Motor neuron (in vitro differentiated cells): ENCODE measurements around the gene MLANA. TPM values are rescaled to one million over a fixed set of nuclear protein-coding genes. Genes with fewer than 3 reads are reported as not detected.

Source experiments
- ATAC-seq, 8 experiments: fragments of 200-7000 bp; cut with Tn5 transposase; replicated peaks in 6 of 8; 2 replicates each; pipeline ENCODE4 v1.8.0; 2021; ENCODE audit warnings: mild to moderate bottlenecking in 8 of 8, moderate library complexity in 8 of 8
- H3K27ac ChIP-seq, 2 donors: fragments of 250-450 bp; sonication (Bioruptor Pico); 2 replicates each; pipeline ENCODE4 v1.9.0; 2021; ENCODE audit warnings: antibody characterized with exemption in 2 of 2, mild to moderate bottlenecking in 2 of 2, moderate library complexity in 1 of 2
- H3K4me1 ChIP-seq, 2 donors: fragments of 250-450 bp; sonication (Bioruptor Pico); replicated peaks in 1 of 2; 2 replicates each; pipeline ENCODE4 v1.6.1; 2021; ENCODE audit warnings: antibody characterized with exemption in 2 of 2, mild to moderate bottlenecking in 2 of 2, moderate library complexity in 1 of 2
- H3K4me3 ChIP-seq, 5 donors: fragments of 250-450 bp; sonication (Bioruptor Pico); 2 replicates each; pipeline ENCODE4 v1.9.0; 2021; ENCODE audit warnings: antibody characterized with exemption in 5 of 5, mild to moderate bottlenecking in 5 of 5, moderate library complexity in 4 of 5
- WGBS, 10 experiments: fragments of 450-650 bp; shearing (Covaris generic); methylation state at CpG; one replicate each; pipeline ENCODE4 v1.0.0; 2022; 5-methylcytosine and 5-hydroxymethylcytosine counted together
- in situ Hi-C, 9 experiments: fragments of 400-800 bp; cut with MboI; loops; one replicate each; pipeline ENCODE4 v1.15.0; 2021; ENCODE audit warnings: low sequenced_read_pairs in 9 of 9, low pct_unique_long_range_greater_than_20kb in 2 of 9; ENCODE audit not compliant: unreplicated experiment in 9 of 9
- total RNA-seq, 8 experiments: library from RNA; unstranded; fragments of 300-600 nt; gene quantifications; 2 replicates each; pipeline versions ENCODE4 v1.2.3 to v1.2.4, GENCODE V29; 2022

MLANA gene
- total RNA-seq, 8 experiments from 2014 or later: 0.23 to 2.8 (median 0.94) TPM

GRCh38 chr9:5918460-5918859, 27.8 kb downstream of the MLANA start:
- ATAC-seq: no peak
- in situ Hi-C loops: no loop called here
- Histone ChIP-seq H3K4me1 (no peaks in the 10 kb centered on the region), H3K4me3 (no peak overlapping the region), H3K27ac (no peak overlapping the region)
- WGBS, 10 experiments: 60 to 100% (median 98%) methylated on average over 1 to 3 of the region's 3 CpGs; no CpG with 5 or more reads in 2 of the 10 experiments

DNA sequence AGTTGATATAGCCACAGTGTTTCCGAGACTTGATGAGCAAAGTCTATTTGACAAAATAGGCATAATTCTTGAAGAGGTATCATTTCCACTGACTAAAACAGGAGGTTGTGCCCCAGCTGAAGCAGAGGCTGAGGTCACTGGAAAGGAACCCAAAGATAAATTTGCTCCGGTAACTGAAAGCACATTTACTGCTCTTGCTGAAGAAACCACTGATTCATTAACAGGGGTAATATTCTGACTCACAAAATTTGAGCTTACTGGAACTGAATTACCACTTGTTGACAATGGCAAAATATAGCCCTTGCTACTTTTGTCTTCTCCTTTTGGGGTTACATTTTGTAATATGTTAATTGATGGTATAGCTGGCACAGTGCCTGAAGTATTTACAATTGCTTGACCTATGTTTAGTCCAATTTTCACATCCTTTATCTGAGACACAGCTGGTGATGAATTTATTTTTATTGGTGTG, 30.2 kb downstream of the MLANA start:
- in situ Hi-C loops: no loop called here
- no peak for ATAC-seq
- H3K4me3 ChIP-seq: no peak overlapping the region
- 62 to 100% (median 93%) methylated on average over 1 to 2 of the region's 2 CpGs; no CpG with 5 or more reads in 1 of the 10 experiments for WGBS, 10 experiments
- no peak overlapping the region for H3K27ac ChIP-seq
- no peaks in the 10 kb centered on the region for H3K4me1 ChIP-seq

DNA sequence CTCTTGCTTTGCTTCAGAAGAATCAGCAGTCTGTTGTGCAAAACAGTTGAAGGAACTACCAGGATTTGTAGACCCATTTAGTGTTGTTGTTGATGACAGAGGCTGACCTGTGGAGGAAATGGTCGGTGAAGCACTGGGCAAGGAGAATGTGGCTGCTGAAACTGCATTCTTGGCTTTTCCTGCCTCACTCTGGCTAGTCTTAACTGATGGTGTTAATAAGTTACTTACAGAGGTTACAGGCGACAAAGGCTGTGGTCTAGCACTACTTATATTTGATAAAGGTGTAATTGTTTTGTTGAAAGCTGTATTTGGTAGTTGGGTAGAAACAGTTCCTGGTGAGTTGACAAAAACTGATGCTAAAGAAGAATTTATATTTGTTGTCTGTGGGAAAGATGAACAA, 31.5 kb downstream of the MLANA start:
- ATAC-seq: no peak
- WGBS, 10 experiments: 70 to 100% (median 100%) methylated on average over 1 to 2 of the region's 2 CpGs; no CpG with 5 or more reads in 2 of the 10 experiments
- H3K4me3 ChIP-seq: no peak overlapping the region
- in situ Hi-C loops: no loop called here
- H3K4me1 ChIP-seq: no peaks in the 10 kb centered on the region
- no peak overlapping the region for H3K27ac ChIP-seq

- no peak for ATAC-seq
- in situ Hi-C loops: no loop called here
- Histone ChIP-seq H3K4me3 (no peak overlapping the region), H3K27ac (no peak overlapping the region), H3K4me1 (no peaks in the 10 kb centered on the region)
- 73 to 100% (median 85%) methylated on average over 1 of the region's 1 CpG for WGBS, 10 experiments
Measured at GRCh38 chr9:5931657-5932056, 41.0 kb downstream of the MLANA start.

- in situ Hi-C loops: no loop called here
- H3K4me3 ChIP-seq: no peak overlapping the region
- no peak for ATAC-seq
- no peak overlapping the region for H3K27ac ChIP-seq
- WGBS, 10 experiments: 88 to 100% (median 100%) methylated on average over 1 to 2 of the region's 2 CpGs
- no peaks in the 10 kb centered on the region for H3K4me1 ChIP-seq
Measured at GRCh38 chr9:5938449-5938848, 47.8 kb downstream of the MLANA start.

DNA sequence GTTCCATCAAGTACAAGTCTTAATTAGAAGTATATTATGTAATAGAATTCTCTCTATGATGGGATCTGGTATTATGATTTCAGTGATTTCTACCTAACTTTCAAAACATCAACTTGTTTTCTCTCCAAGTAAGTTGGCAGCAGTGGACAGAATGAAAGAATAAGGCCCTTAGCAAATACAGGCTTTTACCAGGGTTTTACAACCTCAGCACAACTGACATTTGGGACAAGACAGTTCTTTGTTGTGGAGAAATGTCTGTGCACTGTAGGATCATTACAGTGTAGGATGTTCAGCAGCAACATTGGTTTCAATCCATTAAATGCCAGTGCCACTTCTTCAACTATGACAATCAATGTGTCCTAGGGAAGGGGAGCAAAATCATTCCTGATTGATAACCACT, 48.8 kb downstream of the MLANA start:
- H3K4me3 ChIP-seq: no peak overlapping the region
- no peak for ATAC-seq
- H3K27ac ChIP-seq: no peak overlapping the region
- H3K4me1 ChIP-seq: no peaks in the 10 kb centered on the region
- in situ Hi-C loops: no loop called here

- Histone ChIP-seq H3K27ac (no peak overlapping the region), H3K4me3 (no peak overlapping the region), H3K4me1 (no peaks in the 10 kb centered on the region)
- in situ Hi-C loops: no loop called here
- WGBS, 10 experiments: 85 to 100% (median 100%) methylated on average over 1 to 2 of the region's 2 CpGs; no CpG with 5 or more reads in 1 of the 10 experiments
- no peak for ATAC-seq
Measured at GRCh38 chr9:5941214-5941613, 50.5 kb downstream of the MLANA start.

DNA sequence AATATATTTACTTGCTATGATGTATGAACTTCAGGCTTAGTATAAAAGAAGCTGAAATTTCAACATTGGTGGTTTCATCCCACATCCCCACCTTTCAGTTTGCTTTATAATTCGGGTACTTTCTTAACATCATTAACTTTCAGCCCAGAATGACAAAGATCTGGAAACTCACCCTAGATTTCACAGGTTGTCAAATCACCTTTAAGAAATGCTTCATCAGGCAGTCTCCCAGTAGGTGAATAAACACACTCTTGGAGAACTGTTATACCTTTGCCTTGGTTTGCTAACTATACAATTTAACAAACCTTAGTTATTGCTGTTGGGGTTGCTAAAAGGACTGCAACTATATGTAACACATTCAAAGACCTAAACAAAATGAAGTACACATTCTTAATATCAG, 54.4 kb downstream of the MLANA start:
- no peak overlapping the region for H3K27ac ChIP-seq
- 67 to 100% (median 84%) methylated on average over 1 of the region's 1 CpG; no CpG with 5 or more reads in 2 of the 10 experiments for WGBS, 10 experiments
- in situ Hi-C loops: no loop called here
- H3K4me3 ChIP-seq: no peak overlapping the region
- no peaks in the 10 kb centered on the region for H3K4me1 ChIP-seq
- ATAC-seq: no peak

DNA sequence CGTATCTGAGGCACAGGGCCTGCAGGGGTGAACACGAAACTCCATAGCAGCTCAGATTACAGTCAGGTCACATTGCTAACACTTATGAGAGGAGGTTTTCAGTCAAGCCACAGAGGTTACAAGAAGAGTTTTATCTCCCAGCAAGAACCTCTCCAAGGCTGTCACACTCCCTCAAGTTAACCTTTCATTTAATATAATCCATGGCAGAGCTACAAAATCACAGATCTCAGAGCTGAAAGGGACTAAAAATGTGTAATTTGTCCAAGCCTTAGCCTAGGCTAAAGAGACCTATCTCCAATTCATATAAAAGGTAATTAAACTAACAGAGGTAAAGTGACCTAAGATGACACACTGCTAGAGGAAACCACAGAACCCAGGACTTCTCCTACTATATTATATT, 57.2 kb downstream of the MLANA start:
- Histone ChIP-seq H3K27ac (no peak overlapping the region), H3K4me1 (no peaks in the 10 kb centered on the region), H3K4me3 (no peak overlapping the region)
- in situ Hi-C loops: no loop called here
- WGBS, 10 experiments: 31 to 92% (median 49%) methylated on average over 1 to 2 of the region's 2 CpGs; no CpG with 5 or more reads in 2 of the 10 experiments
- no peak for ATAC-seq

DNA sequence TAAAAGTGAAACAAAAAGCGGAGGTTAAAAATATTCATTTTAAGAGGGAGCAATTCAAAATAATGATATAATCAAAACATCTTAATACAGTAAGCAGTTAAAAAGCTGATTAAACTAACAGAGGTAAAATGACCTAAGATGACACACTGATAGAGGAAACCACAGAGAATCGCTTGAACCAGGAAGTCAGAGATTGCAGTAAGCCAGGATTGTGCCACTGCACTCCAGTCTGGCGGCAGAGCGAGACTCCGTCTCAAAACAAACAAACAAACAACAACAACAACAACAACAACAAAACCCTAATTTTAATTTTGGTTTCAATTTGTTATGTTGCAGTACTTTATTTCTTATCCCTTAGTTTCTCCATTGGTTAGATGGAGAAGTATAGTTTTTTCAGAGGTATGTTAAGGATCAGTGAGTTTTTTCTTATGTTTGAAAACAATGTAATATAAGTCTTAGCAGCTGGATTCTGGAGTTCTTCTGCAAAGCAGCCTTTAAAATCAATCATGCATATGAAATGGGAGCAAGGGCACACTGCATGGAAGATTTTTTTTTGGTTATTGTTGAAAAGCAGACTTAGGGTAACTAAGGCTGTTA, 58.5 kb downstream of the MLANA start:
- Histone ChIP-seq H3K4me3 (no peak overlapping the region), H3K27ac (no peak overlapping the region), H3K4me1 (no peaks in the 10 kb centered on the region)
- in situ Hi-C loops: no loop called here
- 8 to 100% (median 62%) methylated on average over 1 to 5 of the region's 5 CpGs; no CpG with 5 or more reads in 1 of the 10 experiments for WGBS, 10 experiments
- ATAC-seq: peak in 2 of 8 experiments; percentile 33 to 70

DNA sequence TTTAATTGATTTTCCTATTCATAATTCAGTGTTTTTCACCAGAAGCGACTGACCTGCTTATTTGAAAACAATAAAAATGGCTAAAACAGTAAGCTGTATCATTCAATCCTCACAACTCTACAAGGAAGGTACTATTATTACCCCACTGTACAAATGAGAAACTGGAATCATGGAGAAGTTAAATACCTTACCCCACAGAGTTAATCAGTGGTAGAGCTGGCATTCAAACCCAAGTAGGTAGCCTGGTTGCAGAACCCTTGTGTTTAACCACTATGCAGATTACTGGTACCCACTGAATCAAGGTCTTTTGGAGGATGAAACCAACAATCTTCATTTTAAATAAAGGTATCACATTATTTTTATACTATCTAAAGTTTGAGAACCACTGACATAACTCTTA, 59.6 kb downstream of the MLANA start:
- no peak for ATAC-seq
- whole genome bisulfite sequencing, 10 experiments: 67 to 100% (median 100%) methylated on average over 1 of the region's 1 CpG; no CpG with 5 or more reads in 3 of the 10 experiments
- in situ Hi-C loops: no loop called here
- Histone ChIP-seq H3K4me3 (no peak overlapping the region), H3K4me1 (no peaks in the 10 kb centered on the region), H3K27ac (no peak overlapping the region)

DNA sequence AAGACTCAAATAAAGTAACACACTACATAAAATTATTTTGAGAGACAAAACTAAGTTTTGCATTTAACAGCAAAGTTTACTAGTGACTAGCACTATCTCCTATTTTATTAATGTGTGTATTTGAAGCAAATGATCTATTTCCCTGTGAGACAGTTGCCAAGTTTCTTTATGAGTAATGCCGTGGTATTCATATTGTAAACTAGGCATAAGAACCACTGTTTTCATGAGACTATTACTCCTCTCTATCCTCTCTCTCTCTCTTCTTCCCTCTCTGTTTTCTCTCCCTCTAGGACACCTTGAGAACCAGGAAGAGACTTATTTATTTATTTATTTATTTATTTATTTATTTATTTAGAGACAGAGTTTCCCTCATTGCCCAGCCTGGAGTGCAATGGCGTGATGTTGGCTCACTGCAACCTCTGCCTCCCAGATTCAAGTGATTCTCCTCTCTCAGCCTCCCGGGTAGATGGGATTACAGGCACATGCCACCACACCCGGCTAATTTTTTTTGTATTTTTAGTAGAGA, 61.1 kb downstream of the MLANA start:
- H3K4me3 ChIP-seq: no peak overlapping the region
- 50 to 100% (median 97%) methylated on average over 1 to 4 of the region's 4 CpGs for WGBS, 10 experiments
- H3K4me1 ChIP-seq: no peaks in the 10 kb centered on the region
- no peak overlapping the region for H3K27ac ChIP-seq
- in situ Hi-C loops: no loop called here
- ATAC-seq: no peak

DNA sequence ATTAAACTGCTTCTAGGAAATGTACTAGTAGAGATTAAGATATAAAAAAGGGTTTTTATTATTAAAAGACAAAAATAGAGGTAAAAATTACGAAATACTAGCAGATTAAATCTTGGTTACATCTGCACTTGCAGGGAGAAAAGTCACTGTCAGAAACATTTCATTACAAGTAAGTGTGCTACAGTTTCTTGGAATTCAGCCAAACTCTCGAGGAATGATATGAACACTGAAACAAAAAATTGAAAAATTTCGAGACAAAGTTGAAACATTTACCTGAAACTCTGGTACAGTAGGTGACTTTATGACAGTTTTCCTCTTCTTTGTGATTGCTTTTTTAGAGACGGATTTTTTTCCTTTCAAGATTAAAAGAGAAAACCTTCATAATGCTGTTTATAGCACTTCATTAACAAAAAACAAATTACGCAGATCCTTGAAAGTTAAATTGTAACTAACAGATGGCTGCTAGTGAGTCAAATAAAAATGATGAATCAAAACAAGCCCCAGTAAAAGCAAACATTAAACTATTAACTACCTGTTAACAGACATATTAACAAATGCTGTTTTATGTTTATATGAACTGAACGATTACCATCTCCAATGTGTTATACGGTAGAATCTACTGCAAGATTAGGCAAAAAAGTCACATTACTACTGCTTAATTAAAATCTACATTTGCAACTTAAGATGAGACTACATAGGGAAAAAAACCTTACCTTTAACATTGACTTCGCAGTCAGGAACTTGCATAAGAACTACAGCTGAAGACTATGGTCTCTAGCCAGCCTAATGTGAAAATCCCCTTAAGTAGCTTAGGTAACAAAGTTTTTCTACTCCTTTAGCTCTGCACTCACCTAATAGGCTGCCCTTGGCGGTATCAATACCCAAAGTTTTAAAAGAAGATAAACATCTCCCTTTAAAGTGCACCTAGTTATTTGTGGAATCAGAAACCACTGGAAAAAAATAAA, 63.3 kb downstream of the MLANA start:
- in situ Hi-C loops: no loop called here
- WGBS, 10 experiments: 57 to 99% (median 85%) methylated on average over 3 to 9 of the region's 9 CpGs
- H3K4me1 ChIP-seq: no peaks in the 10 kb centered on the region
- H3K4me3 ChIP-seq: no peak overlapping the region
- no peak for ATAC-seq
- H3K27ac ChIP-seq: no peak overlapping the region
